HepG2 (cell line): ENCODE results near the gene STBD1. TPM values are rescaled to one million over a fixed set of nuclear protein-coding genes. Genes with fewer than 3 reads are reported as not detected.

Source experiments
- ELF1 ChIP-seq: sonication (generic); formaldehyde crosslinking; IDR thresholded peaks from 2 replicates; pipeline ENCODE4 v1.4.0; 2020; ENCODE audit warnings: missing genetic modification reagents
- KDM3A ChIP-seq: IDR thresholded peaks from 2 replicates; pipeline ENCODE4 v1.6.1; 2018; ENCODE audit warnings: low read depth, missing compliant biosample characterization
- KDM5B ChIP-seq: sonication (generic); formaldehyde crosslinking; IDR thresholded peaks from 2 replicates; pipeline ENCODE4 v1.4.0; 2020; ENCODE audit warnings: missing genetic modification reagents, mild to moderate bottlenecking, borderline replicate concordance
- KMT2A ChIP-seq: sonication (generic); formaldehyde crosslinking; IDR thresholded peaks from 2 replicates; pipeline ENCODE4 v1.4.0; 2020; ENCODE audit warnings: missing genetic modification reagents
- MXD4 ChIP-seq: IDR thresholded peaks from 2 replicates; pipeline ENCODE4 v1.6.1; 2016; ENCODE audit warnings: mild to moderate bottlenecking, missing biosample characterization, missing genetic modification reagents
- NONO ChIP-seq, 2 experiments: fragments of 450-650 bp in 1 of 2; sonication (generic) in 1 of 2; formaldehyde crosslinking in 1 of 2; IDR thresholded peaks in 1 of 2; conservative IDR thresholded peaks in 1 of 2; 2 replicates each; pipeline versions ENCODE4 v1.6.1 to v1.8.0; 2017 to 2022; ENCODE audit warnings: mild to moderate bottlenecking in 1 of 2, missing genetic modification reagents in 1 of 2, moderate library complexity in 1 of 2
- REPIN1 ChIP-seq: sonication (generic); formaldehyde crosslinking; IDR thresholded peaks from 2 replicates; pipeline ENCODE4 v1.8.0; 2022; ENCODE audit warnings: missing genetic modification reagents, low read depth, mild to moderate bottlenecking, borderline replicate concordance
- SCMH1 ChIP-seq: sonication (generic); formaldehyde crosslinking; IDR thresholded peaks from 2 replicates; pipeline ENCODE4 v1.9.0; 2021; ENCODE audit warnings: missing genetic modification reagents, mild to moderate bottlenecking, borderline replicate concordance
- ZNF430 ChIP-seq: sonication (generic); formaldehyde crosslinking; IDR thresholded peaks from 2 replicates; pipeline ENCODE4 v1.9.0; 2021; ENCODE audit warnings: mild to moderate bottlenecking, missing genetic modification reagents
- ZNF558 ChIP-seq: sonication (generic); formaldehyde crosslinking; IDR thresholded peaks from 2 replicates; pipeline ENCODE4 v1.9.0; 2022; ENCODE audit warnings: mild to moderate bottlenecking, missing genetic modification reagents, borderline replicate concordance
- polyA plus RNA-seq, 8 experiments: library from polyadenylated mRNA; depleted of rRNA in 3 of 8; stranded (reverse) in 7 of 8; unstranded in 1 of 8; fragments of >200 nt; fragmentation: Illumina TruSeq in 4 of 8; extraction: Trizol in 4 of 8; gene quantifications; 2 replicates each; pipeline versions ENCODE4 v1.2.1 to v1.2.3, GENCODE V29; 2011 to 2016; ENCODE audit warnings: low read depth in 4 of 8, missing spikeins in 1 of 8, mixed read lengths in 1 of 8; ENCODE audit not compliant: insufficient read depth in 1 of 8
- total RNA-seq, 5 experiments: library from RNA; depleted of rRNA; stranded (reverse); fragments of >200 nt; fragmentation: Illumina TruSeq; extraction: Trizol; gene quantifications; 2 replicates each; pipeline ENCODE4 v1.2.3, GENCODE V29; 2016; ENCODE audit warnings: low read depth in 1 of 5
- TF ChIP-seq, protein P1 (sequence below), 2 experiments: sonication (generic) in 1 of 2; formaldehyde crosslinking in 1 of 2; IDR thresholded peaks; 2 replicates each; pipeline versions ENCODE4 v1.5.1 to v1.6.1; 2011 to 2020; ENCODE audit warnings: borderline replicate concordance in 1 of 2, low read depth in 1 of 2, low read length in 1 of 2, mild to moderate bottlenecking in 1 of 2, missing genetic modification reagents in 1 of 2, moderate library complexity in 1 of 2
- TF ChIP-seq, protein P2 (sequence below): sonication (generic); formaldehyde crosslinking; IDR thresholded peaks from 2 replicates; pipeline ENCODE4 v1.4.0; 2020; ENCODE audit warnings: mild to moderate bottlenecking, missing genetic modification reagents
- TF ChIP-seq, protein P3 (sequence below): sonication (generic); formaldehyde crosslinking; IDR thresholded peaks from 2 replicates; pipeline ENCODE4 v1.8.0; 2022; ENCODE audit warnings: low read depth, missing genetic modification reagents
- TF ChIP-seq, protein P4 (sequence below): sonication (generic); formaldehyde crosslinking; IDR thresholded peaks from 2 replicates; pipeline ENCODE4 v1.4.0; 2020; ENCODE audit warnings: missing genetic modification reagents, borderline replicate concordance
- TF ChIP-seq, protein P5 (sequence below): sonication (generic); formaldehyde crosslinking; IDR thresholded peaks from 2 replicates; pipeline ENCODE4 v1.4.0; 2020; ENCODE audit warnings: missing genetic modification reagents

STBD1 gene
- total and polyA plus RNA-seq, 2 of the 13 experiments (the other 11 are each of a cell fraction or from before 2014, with no cell fraction given), result 2.8 to 4.3 TPM

DNA sequence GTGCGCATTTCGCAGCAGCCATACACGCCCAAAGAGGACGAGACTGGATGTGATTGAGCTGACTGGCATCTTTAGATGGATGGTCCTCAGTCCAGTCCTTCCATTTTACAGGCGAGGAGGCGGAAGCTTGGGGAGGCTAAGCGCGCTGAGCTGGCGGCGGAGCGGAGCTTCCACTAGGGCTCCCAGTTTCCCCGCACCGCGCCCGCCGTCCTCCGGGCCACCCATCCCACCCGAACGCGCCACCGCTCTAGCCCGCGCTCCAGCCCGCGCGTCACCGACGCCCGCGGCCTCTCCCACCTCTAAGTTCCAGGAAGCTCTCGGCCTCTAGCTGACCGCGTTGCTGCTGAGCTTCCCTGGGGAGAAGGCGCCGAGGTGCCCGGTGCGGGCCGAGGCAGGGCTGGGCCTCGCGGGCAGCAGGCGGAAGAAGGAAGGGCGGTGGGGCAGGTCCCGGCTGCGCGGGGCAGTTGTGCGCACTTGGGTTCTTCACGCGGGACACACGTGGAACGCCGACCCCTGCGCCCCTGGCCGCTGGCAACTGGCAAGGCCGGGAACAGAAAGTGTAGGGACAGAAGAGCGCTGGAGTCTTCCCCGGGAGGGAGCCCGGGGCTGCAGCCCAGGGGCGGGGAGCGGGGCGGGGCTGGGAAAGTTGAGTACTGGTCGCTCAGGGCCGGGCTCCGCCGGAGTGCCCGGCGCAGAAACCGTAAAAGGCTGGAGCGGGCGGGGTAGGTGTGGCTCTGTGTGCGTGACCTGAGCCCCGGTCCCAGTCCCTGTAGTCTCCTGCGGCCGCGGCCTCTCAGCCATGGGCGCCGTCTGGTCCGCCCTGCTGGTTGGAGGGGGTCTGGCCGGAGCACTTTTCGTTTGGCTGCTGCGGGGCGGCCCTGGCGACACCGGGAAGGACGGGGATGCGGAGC lies at the start of gene STBD1 (continued):
- TF ChIP-seq, protein P1, sequence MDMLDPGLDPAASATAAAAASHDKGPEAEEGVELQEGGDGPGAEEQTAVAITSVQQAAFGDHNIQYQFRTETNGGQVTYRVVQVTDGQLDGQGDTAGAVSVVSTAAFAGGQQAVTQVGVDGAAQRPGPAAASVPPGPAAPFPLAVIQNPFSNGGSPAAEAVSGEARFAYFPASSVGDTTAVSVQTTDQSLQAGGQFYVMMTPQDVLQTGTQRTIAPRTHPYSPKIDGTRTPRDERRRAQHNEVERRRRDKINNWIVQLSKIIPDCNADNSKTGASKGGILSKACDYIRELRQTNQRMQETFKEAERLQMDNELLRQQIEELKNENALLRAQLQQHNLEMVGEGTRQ (IDR thresholded peaks at IDR 0.05; ENCODE audit: low read depth, low read length), result no peak
- TF ChIP-seq, protein P1 (CRISPR knock-in tag; IDR thresholded peaks at IDR 0.05; ENCODE audit: borderline replicate concordance), result peak; percentile 20; the same call in 1 of the 2 replicates
- peak; percentile 74 for TF ChIP-seq REPIN1 (CRISPR knock-in tag)
- TF ChIP-seq, protein P2, sequence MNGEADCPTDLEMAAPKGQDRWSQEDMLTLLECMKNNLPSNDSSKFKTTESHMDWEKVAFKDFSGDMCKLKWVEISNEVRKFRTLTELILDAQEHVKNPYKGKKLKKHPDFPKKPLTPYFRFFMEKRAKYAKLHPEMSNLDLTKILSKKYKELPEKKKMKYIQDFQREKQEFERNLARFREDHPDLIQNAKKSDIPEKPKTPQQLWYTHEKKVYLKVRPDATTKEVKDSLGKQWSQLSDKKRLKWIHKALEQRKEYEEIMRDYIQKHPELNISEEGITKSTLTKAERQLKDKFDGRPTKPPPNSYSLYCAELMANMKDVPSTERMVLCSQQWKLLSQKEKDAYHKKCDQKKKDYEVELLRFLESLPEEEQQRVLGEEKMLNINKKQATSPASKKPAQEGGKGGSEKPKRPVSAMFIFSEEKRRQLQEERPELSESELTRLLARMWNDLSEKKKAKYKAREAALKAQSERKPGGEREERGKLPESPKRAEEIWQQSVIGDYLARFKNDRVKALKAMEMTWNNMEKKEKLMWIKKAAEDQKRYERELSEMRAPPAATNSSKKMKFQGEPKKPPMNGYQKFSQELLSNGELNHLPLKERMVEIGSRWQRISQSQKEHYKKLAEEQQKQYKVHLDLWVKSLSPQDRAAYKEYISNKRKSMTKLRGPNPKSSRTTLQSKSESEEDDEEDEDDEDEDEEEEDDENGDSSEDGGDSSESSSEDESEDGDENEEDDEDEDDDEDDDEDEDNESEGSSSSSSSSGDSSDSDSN (CRISPR knock-in tag), result peak; percentile 99
- TF ChIP-seq ZNF430 (CRISPR knock-in tag), result peak; percentile 74; the same call in 1 of the 2 replicates
- peak; percentile 34; the same call in 1 of the 2 replicates for TF ChIP-seq KDM3A
- peak; percentile 82; the same call in 1 of the 2 replicates for TF ChIP-seq KDM5B (CRISPR knock-in tag)
- TF ChIP-seq, protein P3, sequence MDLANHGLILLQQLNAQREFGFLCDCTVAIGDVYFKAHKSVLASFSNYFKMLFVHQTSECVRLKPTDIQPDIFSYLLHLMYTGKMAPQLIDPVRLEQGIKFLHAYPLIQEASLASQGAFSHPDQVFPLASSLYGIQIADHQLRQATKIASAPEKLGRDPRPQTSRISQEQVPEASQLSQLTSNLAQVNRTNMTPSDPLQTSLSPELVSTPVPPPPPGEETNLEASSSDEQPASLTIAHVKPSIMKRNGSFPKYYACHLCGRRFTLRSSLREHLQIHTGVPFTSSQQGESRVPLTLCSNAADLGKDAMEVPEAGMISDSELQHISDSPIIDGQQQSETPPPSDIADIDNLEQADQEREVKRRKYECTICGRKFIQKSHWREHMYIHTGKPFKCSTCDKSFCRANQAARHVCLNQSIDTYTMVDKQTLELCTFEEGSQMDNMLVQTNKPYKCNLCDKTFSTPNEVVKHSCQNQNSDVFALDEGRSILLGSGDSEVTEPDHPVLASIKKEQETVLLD, result peak; percentile 60; the same call in 1 of the 2 replicates
- no peak for TF ChIP-seq NONO (IDR thresholded peaks at IDR 0.05)
- TF ChIP-seq NONO (CRISPR knock-in tag; conservative IDR thresholded peaks at IDR 0.05), result peak; percentile 80
- peak; percentile 90 for TF ChIP-seq MXD4 (CRISPR knock-in tag)
- TF ChIP-seq, protein P4, sequence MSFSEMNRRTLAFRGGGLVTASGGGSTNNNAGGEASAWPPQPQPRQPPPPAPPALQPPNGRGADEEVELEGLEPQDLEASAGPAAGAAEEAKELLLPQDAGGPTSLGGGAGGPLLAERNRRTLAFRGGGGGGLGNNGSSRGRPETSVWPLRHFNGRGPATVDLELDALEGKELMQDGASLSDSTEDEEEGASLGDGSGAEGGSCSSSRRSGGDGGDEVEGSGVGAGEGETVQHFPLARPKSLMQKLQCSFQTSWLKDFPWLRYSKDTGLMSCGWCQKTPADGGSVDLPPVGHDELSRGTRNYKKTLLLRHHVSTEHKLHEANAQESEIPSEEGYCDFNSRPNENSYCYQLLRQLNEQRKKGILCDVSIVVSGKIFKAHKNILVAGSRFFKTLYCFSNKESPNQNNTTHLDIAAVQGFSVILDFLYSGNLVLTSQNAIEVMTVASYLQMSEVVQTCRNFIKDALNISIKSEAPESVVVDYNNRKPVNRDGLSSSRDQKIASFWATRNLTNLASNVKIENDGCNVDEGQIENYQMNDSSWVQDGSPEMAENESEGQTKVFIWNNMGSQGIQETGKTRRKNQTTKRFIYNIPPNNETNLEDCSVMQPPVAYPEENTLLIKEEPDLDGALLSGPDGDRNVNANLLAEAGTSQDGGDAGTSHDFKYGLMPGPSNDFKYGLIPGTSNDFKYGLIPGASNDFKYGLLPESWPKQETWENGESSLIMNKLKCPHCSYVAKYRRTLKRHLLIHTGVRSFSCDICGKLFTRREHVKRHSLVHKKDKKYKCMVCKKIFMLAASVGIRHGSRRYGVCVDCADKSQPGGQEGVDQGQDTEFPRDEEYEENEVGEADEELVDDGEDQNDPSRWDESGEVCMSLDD (CRISPR knock-in tag), result 0 out of 2 replicates have a peak, but pooled peaks have one; percentile 54
- peak; percentile 59 for TF ChIP-seq ELF1 (CRISPR knock-in tag)
- TF ChIP-seq, protein P5, sequence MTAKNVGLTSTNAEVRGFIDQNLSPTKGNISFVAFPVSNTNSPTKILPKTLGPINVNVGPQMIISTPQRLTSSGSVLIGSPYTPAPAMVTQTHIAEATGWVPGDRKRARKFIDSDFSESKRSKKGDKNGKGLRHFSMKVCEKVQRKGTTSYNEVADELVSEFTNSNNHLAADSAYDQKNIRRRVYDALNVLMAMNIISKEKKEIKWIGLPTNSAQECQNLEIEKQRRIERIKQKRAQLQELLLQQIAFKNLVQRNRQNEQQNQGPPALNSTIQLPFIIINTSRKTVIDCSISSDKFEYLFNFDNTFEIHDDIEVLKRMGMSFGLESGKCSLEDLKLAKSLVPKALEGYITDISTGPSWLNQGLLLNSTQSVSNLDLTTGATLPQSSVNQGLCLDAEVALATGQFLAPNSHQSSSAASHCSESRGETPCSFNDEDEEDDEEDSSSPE, result peak; percentile 61
- peak; percentile 88; the same call in 1 of the 2 replicates for TF ChIP-seq KMT2A
- peak; percentile 22; the same call in 1 of the 2 replicates for TF ChIP-seq ZNF558
- no peak for TF ChIP-seq SCMH1
